Endothelial cell of umbilical vein (primary cell): Measurements from ENCODE around the gene KIF26B.

Experiments
- CTCF ChIP-seq, 2 donors: IDR thresholded peaks; 1 replicate in 1 of 2; 2 replicates in 1 of 2; pipeline ENCODE4 v1.5.1; 2011; ENCODE audit warnings: low read length in 2 of 2, mild to moderate bottlenecking in 2 of 2, moderate library complexity in 2 of 2, control low read depth in 1 of 2, inconsistent platforms in 1 of 2, low read depth in 1 of 2; ENCODE audit not compliant: insufficient read depth in 1 of 2; ENCODE audit errors: extremely low read depth in 1 of 2
- EZH2 ChIP-seq: IDR thresholded peaks from 2 replicates; pipeline ENCODE4 v1.6.1; 2012; ENCODE audit warnings: borderline replicate concordance, low read depth, mild to moderate bottlenecking, moderate library complexity, low read length, inconsistent platforms; ENCODE audit not compliant: severe bottlenecking
- GATA2 ChIP-seq: IDR thresholded peaks from 2 replicates; pipeline ENCODE4 v1.7.0; 2011; ENCODE audit warnings: low read depth, mild to moderate bottlenecking, moderate library complexity, mixed read lengths, low read length; ENCODE audit not compliant: insufficient read length, insufficient read depth
- POLR2A ChIP-seq: IDR thresholded peaks from 2 replicates; pipeline ENCODE4 v1.6.1; 2012; ENCODE audit warnings: low read depth, mild to moderate bottlenecking, control low read depth, low read length
- POLR2AphosphoS5 ChIP-seq: IDR thresholded peaks from 2 replicates; pipeline ENCODE4 v1.6.1; 2012; ENCODE audit warnings: low read depth, mild to moderate bottlenecking, control low read depth, low read length, moderate library complexity; ENCODE audit not compliant: insufficient read depth
- TF ChIP-seq, protein P1 (sequence below): IDR thresholded peaks from 2 replicates; pipeline ENCODE4 v1.6.1; 2011; ENCODE audit not compliant: insufficient read depth, insufficient read length

GRCh38 chr1:245133995-245134715 is 20.6 kb upstream of the KIF26B start:
- TF ChIP-seq POLR2AphosphoS5 (no peak), CTCF (IDR thresholded peaks at IDR 0.05; ENCODE audit: extremely low read depth in 1 of 2, insufficient read depth in 1 of 2, low read depth in 1 of 2, low read length in 2 of 2) (no peak), POLR2A (no peak), EZH2 (no peak), GATA2 (no peak)
- TF ChIP-seq, protein P1, sequence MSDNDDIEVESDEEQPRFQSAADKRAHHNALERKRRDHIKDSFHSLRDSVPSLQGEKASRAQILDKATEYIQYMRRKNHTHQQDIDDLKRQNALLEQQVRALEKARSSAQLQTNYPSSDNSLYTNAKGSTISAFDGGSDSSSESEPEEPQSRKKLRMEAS: no peak
